Central memory CD8-positive, alpha-beta T cell (primary cell): Measurements from ENCODE around the gene PRPF38B.
"Not testable (repeated sequence)": the region's sequence is repeated elsewhere in the genome, so short reads cannot be mapped to it uniquely, and the experiment has no call there.

Experiments used
- ATAC-seq: fragments of 150-1000 bp; cut with Tn5 transposase; replicated peaks from 2 replicates; pipeline ENCODE4 v1.10.0; 2022; ENCODE audit warnings: mild to moderate bottlenecking, moderate FRiP score, moderate number of reproducible peaks; ENCODE audit not compliant: poor library complexity, severe bottlenecking; ENCODE audit errors: extremely low read depth
- DNase-seq, 2 donors: peaks; one replicate each; pipeline ENCODE4 v3.0.0; 2021; ENCODE audit warnings: low spot score in 2 of 2
- H3K27ac Mint-ChIP-seq: one replicate; pipeline ENCODE4 v1.8.0; 2022; ENCODE audit warnings: low read depth, mild to moderate bottlenecking, moderate library complexity, mixed read lengths
- H3K27me3 Mint-ChIP-seq: one replicate; pipeline ENCODE4 v1.8.0; 2022; ENCODE audit warnings: mixed read lengths
- H3K36me3 Mint-ChIP-seq: one replicate; pipeline ENCODE4 v1.8.0; 2022; ENCODE audit warnings: mild to moderate bottlenecking, moderate library complexity, mixed read lengths; ENCODE audit not compliant: insufficient read depth
- H3K4me1 Mint-ChIP-seq: one replicate; pipeline ENCODE4 v1.8.0; 2022; ENCODE audit warnings: mixed read lengths
- H3K4me3 Mint-ChIP-seq: one replicate; pipeline ENCODE4 v1.8.0; 2022; ENCODE audit warnings: mild to moderate bottlenecking, moderate library complexity, mixed read lengths
- H3K9me3 Mint-ChIP-seq: one replicate; pipeline ENCODE4 v1.8.0; 2022; ENCODE audit warnings: mixed read lengths

The PRPF38B gene

DNA sequence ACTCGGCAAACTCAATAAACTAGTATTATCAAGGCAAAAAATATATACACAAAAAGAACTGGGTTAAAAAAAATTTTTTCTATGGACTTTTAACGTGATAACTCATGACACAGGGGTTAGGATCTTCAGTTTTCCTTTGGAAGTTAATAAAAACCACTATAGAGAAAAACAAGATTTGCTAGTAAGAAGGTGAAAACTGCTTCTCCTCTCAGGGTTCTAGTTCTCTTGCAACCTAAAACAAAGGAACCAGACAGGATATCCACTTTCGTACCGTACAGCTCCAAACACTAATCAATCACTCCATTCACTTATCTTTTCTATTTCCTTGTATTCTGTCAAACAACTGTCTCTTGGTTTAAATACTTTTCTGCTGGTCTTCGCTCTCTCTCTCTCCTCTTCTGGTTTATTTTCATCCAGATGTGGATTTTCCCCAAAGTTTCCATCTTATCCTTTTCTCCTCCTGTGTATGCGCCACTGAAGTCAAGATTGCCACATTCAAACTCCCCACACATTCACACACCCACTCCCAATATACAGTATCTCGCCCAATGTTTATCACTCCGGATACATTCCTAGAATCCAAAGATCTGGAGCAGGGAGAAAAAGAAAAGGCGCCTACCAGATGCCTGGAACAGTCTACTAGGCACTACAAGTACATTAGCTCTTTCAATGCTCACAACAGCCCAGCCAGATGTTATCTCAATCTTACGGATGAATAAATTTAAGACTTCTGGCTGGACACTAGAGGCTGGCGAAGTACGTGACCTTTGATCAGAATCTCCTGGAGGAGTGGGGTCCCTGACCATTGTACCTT is 775 bp upstream of the PRPF38B start:
- Mint-ChIP-seq H3K27ac (peak overlapping the region; percentile 97), H3K9me3 (no peaks in the 10 kb centered on the region), H3K36me3 (peaks cover 37% of the 10 kb centered on the region), H3K27me3 (no peaks in the 10 kb centered on the region), H3K4me1 (peaks cover 42% of the 10 kb centered on the region), H3K4me3 (peak overlapping the region; percentile 85)
- no peak for ATAC-seq
- DNase-seq = no peak

DNA sequence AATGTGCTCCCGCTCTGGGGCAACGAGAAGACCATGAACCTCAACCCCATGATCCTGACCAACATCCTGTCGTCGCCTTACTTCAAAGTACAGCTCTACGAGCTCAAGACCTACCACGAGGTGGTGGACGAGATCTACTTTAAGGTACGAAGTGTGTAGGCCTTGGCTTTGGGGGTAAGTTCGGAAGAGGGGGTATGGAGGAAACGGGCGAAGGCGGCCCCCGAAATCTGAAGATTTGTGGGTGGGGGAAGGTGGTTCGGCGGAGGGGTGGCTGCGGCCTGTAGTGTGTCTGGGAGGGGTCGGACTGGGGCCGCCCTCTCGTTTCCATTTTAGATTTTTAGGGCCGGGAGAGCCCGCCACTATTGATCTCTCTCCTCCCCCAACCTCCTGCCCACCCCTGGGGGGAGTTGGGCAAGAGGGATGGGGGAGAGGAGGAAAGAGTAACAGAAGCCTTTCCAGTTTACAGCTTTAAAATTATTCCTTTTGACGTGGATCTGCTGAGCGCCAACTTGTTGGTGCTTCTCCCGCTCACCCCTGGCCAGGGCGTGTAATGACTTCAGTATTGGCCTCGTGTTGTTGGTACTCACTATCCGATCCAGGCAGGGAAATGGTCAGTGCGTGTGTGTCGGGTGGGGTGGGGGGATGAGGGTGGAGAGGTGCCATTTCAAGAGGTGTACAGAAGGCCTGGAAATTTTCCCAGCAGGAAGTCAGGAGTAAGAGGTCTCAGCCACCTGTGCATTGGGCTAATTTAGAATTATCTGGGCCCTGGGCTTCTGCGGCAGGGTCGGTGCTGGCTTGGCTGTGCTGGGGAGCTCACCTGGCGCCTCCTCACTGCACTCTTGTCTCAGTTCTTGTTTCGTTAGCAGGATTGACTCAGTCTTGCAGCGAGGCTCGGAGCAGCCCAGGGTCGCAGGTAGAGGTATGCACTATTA is 880 bp downstream of the PRPF38B start:
- peak; percentile 75 to 88 for DNase-seq
- peak; percentile 90 for ATAC-seq
- Mint-ChIP-seq H3K27me3 (no peaks in the 10 kb centered on the region), H3K27ac (peak overlapping the region; percentile 97), H3K9me3 (no peaks in the 10 kb centered on the region), H3K4me3 (peak overlapping the region; percentile 85), H3K36me3 (peaks cover 54% of the 10 kb centered on the region), H3K4me1 (peaks cover 48% of the 10 kb centered on the region)

DNA sequence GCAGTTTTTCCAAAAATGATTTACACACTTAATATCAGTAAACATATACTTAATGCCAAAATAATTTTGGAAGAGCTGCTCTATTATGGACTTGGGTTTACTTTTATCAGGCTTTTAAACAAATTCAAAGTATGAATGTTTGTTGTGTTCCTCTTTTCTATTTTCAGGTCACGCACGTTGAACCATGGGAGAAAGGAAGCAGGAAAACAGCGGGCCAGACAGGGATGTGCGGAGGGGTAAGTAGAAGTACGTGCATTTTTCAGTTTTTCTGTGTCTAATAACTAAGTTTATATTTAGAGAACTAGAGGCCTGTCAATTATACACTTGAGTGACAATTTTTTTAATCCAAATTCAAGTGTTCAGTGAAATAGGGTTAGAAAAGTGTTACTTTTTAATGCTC is 3.4 kb downstream of the PRPF38B start:
- H3K4me1 Mint-ChIP-seq = peaks cover 60% of the 10 kb centered on the region

DNA sequence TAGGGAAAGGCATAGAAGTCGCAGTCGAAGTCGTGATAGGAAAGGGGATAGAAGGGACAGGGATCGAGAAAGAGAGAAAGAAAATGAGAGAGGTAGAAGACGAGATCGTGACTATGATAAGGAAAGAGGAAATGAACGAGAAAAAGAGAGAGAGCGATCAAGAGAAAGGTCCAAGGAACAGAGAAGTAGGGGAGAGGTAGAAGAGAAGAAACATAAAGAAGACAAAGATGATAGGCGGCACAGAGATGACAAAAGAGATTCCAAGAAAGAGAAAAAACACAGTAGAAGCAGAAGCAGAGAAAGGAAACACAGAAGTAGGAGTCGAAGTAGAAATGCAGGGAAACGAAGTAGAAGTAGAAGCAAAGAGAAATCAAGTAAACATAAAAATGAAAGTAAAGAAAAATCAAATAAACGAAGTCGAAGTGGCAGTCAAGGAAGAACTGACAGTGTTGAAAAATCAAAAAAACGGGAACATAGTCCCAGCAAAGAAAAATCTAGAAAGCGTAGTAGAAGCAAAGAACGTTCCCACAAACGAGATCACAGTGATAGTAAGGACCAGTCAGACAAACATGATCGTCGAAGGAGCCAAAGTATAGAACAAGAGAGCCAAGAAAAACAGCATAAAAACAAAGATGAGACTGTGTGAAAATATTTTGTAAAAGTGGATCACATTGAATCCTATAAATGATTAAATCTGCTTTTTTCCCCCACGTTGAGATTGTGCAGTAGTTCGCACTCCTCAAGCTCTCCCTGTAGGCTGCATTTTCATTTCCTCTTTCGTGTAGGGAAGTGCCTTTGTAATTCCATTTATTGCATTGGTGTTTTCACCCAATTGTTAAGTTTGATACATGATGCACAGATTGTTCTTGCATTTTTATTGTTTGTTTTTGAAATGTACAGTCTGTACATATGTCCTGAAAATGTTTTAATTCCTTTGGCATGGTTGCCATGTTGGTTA is 7.5 kb downstream of the PRPF38B start:
- peak overlapping the region; percentile 67 for H3K4me3 Mint-ChIP-seq

More for the DNA sequence above, 3.4 kb downstream of the PRPF38B start:
- H3K27ac Mint-ChIP-seq = peak overlapping the region; percentile 77
- DNase-seq (no peak), ATAC-seq (no peak)
- peaks cover 76% of the 10 kb centered on the region for H3K36me3 Mint-ChIP-seq
- H3K9me3 Mint-ChIP-seq = no peaks in the 10 kb centered on the region
- peak overlapping the region; percentile 68 for H3K4me3 Mint-ChIP-seq
- H3K27me3 Mint-ChIP-seq = no peaks in the 10 kb centered on the region

DNA sequence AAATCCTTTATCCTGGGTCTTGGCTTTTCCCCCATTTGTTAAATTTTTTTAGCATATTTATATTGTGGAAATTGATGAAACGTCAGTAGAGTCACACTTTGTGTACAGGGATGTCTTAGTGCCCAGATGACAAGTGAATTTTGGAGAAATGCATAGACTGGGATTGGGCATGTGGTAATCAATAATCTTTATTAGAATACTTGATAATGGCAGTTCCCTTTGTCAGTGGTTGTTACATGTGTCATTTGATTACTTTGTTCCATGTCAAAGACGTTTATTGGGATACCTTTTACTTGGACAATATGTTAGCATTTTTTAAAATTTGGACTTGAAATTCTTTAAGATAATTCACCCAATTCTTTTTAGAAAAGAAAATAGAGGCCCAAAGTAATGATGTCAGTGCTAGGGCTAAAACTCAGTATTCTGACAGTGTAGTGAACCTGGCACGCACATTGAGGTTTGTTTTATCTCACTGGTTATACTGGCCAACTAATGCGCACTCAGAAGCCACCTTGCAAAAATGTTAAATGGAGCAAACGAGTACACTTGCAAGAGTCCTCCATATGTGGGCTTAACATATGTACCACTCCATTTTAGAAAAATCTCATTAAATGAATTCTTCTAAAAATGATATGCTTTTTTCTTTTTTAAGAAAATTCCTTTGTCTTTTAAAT is 9.2 kb downstream of the PRPF38B start:
- peaks cover 40% of the 10 kb centered on the region for H3K4me1 Mint-ChIP-seq
- H3K27me3 Mint-ChIP-seq = no peaks in the 10 kb centered on the region
- no peaks in the 10 kb centered on the region for H3K9me3 Mint-ChIP-seq
- H3K36me3 Mint-ChIP-seq = peaks cover 65% of the 10 kb centered on the region
- ATAC-seq = no peak
- H3K27ac Mint-ChIP-seq = no peak overlapping the region
- H3K4me3 Mint-ChIP-seq = no peak overlapping the region
- DNase-seq = no peak

More for the DNA sequence above, 7.5 kb downstream of the PRPF38B start:
- Mint-ChIP-seq H3K4me1 (peaks cover 36% of the 10 kb centered on the region), H3K36me3 (peaks cover 71% of the 10 kb centered on the region), H3K9me3 (no peaks in the 10 kb centered on the region), H3K27me3 (no peaks in the 10 kb centered on the region), H3K27ac (peak overlapping the region; percentile 90)
- DNase-seq (no peak), ATAC-seq (no peak)

DNA sequence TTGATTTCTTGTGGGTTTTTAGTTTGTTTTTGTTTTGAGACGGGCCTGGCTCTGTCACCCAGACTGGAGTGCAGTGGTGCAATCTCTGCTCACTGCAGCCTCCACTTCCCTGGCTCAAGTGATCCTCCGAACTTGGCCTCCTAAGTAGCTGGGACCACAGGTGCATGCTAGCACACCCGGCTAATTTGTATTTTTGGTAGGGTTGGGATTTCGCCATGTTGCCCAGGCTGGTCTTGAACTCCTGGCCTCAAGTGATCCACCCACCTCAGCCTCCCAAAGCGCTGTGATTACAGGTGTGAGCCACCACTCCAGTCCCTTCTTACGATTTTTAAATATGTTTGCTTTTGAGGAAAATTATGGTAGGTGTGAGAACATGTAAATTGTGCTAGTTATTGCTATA is 10.0 kb downstream of the PRPF38B start:
- not testable (repeated sequence) for H3K9me3 Mint-ChIP-seq, H3K4me3 Mint-ChIP-seq, DNase-seq, ATAC-seq, H3K27ac Mint-ChIP-seq, H3K27me3 Mint-ChIP-seq
- Mint-ChIP-seq H3K4me1 (peaks cover 40% of the 10 kb centered on the region), H3K36me3 (peaks cover 57% of the 10 kb centered on the region)

DNA sequence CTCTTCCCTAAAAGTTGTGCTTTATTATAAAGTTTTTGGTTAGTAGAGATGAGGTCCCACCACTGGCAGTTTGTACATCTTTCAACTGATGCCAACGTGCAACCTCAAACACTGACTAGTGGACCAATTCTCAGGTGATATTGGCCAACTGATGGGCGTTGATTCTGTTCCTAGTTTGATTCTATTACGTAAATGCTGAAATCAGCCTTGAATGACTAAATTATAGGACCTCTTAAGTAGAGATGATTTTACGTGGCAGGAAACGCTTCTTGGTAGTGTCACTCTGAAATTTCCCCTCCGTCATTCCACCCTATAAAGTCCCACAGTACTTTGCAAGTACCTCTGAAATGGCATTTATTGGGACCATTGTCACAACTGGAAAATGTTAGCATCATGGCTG is 11.8 kb downstream of the PRPF38B start:
- no peak for DNase-seq
- Mint-ChIP-seq H3K36me3 (peaks cover 39% of the 10 kb centered on the region), H3K4me3 (peak overlapping the region; percentile 66), H3K27ac (peak overlapping the region; percentile 87), H3K4me1 (peaks cover 36% of the 10 kb centered on the region), H3K27me3 (no peaks in the 10 kb centered on the region), H3K9me3 (no peaks in the 10 kb centered on the region)
- peak; percentile 81 for ATAC-seq

DNA sequence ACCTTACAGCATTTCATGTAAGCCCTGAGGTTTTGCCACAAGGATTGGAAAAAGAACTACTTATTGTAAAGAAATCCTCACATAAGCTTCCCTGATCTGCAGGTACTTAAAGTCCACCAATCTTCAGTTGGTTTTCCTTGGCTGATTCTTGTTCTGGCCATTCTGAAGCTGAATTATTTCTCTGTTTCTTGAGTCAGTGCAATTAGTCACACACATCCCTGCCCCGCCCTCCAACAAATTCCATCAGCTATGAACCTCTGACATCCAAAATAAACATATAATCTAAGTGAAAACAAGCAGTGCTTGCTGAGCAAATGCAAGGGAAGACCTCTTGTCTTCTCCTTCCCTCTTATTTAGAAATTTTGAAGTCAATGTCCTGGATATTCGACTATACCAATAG is 12.4 kb downstream of the PRPF38B start:
- peaks cover 33% of the 10 kb centered on the region for H3K36me3 Mint-ChIP-seq

DNA sequence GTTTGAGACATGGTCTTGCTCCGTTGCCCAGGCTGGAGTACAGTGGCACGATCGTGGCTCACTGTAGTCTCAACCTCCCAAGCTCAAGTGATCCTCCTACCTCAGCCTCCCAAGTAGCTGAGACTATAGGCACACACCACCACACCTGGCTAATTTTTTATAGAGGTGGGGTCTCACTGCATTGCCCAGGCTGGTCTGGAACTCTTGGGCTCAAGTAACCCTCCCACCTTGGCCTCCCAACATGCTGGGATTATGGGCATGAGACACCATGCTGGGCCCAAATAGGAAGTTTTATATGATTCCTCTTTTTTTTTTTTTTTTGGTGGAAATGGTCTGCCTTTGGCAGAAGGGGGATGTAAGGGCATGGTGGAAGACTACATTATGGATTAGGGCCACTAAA is 14.5 kb downstream of the PRPF38B start:
- Mint-ChIP-seq H3K4me3 (no peak overlapping the region), H3K4me1 (peaks cover 28% of the 10 kb centered on the region), H3K36me3 (peaks cover 20% of the 10 kb centered on the region), H3K27ac (peak overlapping the region; percentile 92), H3K27me3 (no peaks in the 10 kb centered on the region), H3K9me3 (no peaks in the 10 kb centered on the region)
- DNase-seq = no peak
- ATAC-seq = no peak

More for the DNA sequence above, 12.4 kb downstream of the PRPF38B start:
- Mint-ChIP-seq H3K27ac (peak overlapping the region; percentile 87), H3K4me3 (no peak overlapping the region), H3K9me3 (no peaks in the 10 kb centered on the region), H3K4me1 (peaks cover 34% of the 10 kb centered on the region), H3K27me3 (no peaks in the 10 kb centered on the region)
- no peak for DNase-seq
- ATAC-seq = no peak

DNA sequence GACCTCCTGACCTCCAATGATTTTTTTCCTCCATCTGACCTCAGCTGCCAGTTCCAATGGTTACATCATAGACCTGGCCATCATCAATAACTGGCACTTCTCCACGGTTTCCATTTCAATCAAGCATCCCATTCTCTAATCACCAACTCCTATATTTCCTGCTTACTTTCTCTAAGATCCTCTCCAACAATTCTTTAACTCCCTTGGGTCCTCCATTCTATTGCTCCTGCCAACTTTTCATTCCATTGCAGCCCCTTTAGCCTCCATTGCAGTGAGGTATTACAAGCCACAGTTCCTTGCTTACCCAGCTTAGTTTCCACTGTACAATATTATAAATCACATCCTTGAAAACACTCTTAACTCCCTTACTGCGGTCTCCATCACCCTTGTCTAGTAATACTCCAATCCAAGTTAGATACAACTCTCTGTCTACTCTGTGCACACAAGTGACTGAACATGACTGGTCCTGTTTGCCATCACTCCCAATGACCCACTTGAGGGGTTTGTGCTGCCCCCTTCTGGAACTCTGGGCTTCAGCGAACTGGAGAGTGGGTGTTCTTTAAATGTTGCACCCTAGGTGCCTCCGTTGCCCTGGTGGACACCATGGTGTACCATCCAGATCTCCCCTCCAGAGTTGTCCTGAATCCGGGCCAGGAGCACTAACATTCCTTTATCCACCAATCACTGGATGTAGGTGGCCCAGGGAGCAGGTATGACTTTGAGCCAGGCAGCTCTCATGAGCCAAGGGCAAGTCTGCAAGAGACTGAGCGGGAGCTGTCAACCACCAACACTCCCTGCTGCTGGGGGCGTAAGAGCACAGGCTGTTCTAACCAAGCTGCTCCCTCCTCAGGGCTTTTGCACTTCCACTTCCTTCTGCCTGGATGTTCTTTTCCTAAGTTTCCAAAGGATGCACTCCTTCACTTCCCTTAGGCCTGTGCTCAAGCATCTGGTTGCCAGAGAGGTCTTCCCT is 16.9 kb downstream of the PRPF38B start:
- no peaks in the 10 kb centered on the region for H3K9me3 Mint-ChIP-seq
- no peaks in the 10 kb centered on the region for H3K27me3 Mint-ChIP-seq
- peak overlapping the region; percentile 41 for H3K27ac Mint-ChIP-seq
- peaks cover 8% of the 10 kb centered on the region for H3K36me3 Mint-ChIP-seq
- no peak overlapping the region for H3K4me3 Mint-ChIP-seq
- DNase-seq = peak; percentile 43 to 59
- peaks cover 27% of the 10 kb centered on the region for H3K4me1 Mint-ChIP-seq
- ATAC-seq = peak; percentile 77
